Renal cortex interstitium (tissue), 15 donors: ENCODE results near the gene DHRS12. TPM values are rescaled to one million over a fixed set of nuclear protein-coding genes. Genes with fewer than 3 reads are reported as not detected.
A peak's percentile ranks its signal among the peaks of the same experiment; 100 is the strongest.

Source experiments
- DNase-seq, 11 donors: peaks; one replicate each; pipeline ENCODE4 v3.0.0-alpha.2; 2013; ENCODE audit warnings: low read depth in 9 of 11, low spot score in 4 of 11; ENCODE audit errors: extremely low read depth in 1 of 11
- long read RNA-seq, 16 experiments: transcript quantifications; one replicate each; lab custom pipeline, GENCODE V29; 2026
- polyA plus RNA-seq, 3 donors: library from polyadenylated mRNA; unstranded; fragments of 120-200 nt; gene quantifications; one replicate each; pipeline ENCODE4 v1.2.1, GENCODE V29; 2013; ENCODE audit not compliant: insufficient read length in 3 of 3

The DHRS12 gene
- 10 to 100 TPM; 16.9 to 25.4 (median 19.7) TPM for polyA plus RNA-seq
- long read RNA-seq, donor 1, partial matches to known transcripts, result 0 of 1 reads
- long read RNA-seq, donor 1, other reads (novel, unspliced or antisense), result 0 of 1 reads
- long read RNA-seq, donor 2, partial matches to known transcripts, result 0 of 1 reads
- long read RNA-seq, donor 2, other reads (novel, unspliced or antisense), result 0 of 1 reads
- long read RNA-seq, donor 3, partial matches to known transcripts, result 0 of 8 reads
- long read RNA-seq, donor 3, other reads (novel, unspliced or antisense), result 5 of 8 reads
- long read RNA-seq, donor 4, result 0 reads
- long read RNA-seq, donor 5, result 0 reads
- long read RNA-seq, donor 6, result 0 reads
- long read RNA-seq, donor 7, result 0 reads
- long read RNA-seq, donor 8, result 0 reads
- long read RNA-seq, donor 9, partial matches to known transcripts, result 0 of 2 reads
- long read RNA-seq, donor 9, other reads (novel, unspliced or antisense), result 0 of 2 reads
- long read RNA-seq, donor 10, partial matches to known transcripts, result 0 of 1 reads
- long read RNA-seq, donor 10, other reads (novel, unspliced or antisense), result 0 of 1 reads
- long read RNA-seq, donor 11, partial matches to known transcripts, result 0 of 1 reads
- long read RNA-seq, donor 11, other reads (novel, unspliced or antisense), result 0 of 1 reads
- long read RNA-seq, donor 12, partial matches to known transcripts, result 0 of 4 reads
- long read RNA-seq, donor 12, other reads (novel, unspliced or antisense), result 0 of 4 reads
- long read RNA-seq, donor 13, result 0 reads
- long read RNA-seq, donor 14, partial matches to known transcripts, result 0 of 7 reads
- long read RNA-seq, donor 14, other reads (novel, unspliced or antisense), result 5 of 7 reads
- long read RNA-seq, donor 15, partial matches to known transcripts, result 0 of 2 reads
- long read RNA-seq, donor 15, other reads (novel, unspliced or antisense), result 0 of 2 reads
- long read RNA-seq, donor 16, partial matches to known transcripts, result 5 of 13 reads
- long read RNA-seq, donor 16, other reads (novel, unspliced or antisense), result 6 of 13 reads

- peak in 9 of 11 donors; percentile 65 to 85 (median 77) for DNase-seq
Observed at GRCh38 chr13:51803422-51804294, at the start of gene DHRS12. Gene DHRS12 (minus strand): TSS chr13:51804163. CDS start chr13:51799659, 4,504 bp downstream.

GRCh38 chr13:51849145-51850101 is 45.5 kb upstream of the DHRS12 start:
- peak in 1 of 11 donors; percentile 13 for DNase-seq

- no peak for DNase-seq
Observed at GRCh38 chr13:51848674-51849073, 44.7 kb upstream of the DHRS12 start.

DNA sequence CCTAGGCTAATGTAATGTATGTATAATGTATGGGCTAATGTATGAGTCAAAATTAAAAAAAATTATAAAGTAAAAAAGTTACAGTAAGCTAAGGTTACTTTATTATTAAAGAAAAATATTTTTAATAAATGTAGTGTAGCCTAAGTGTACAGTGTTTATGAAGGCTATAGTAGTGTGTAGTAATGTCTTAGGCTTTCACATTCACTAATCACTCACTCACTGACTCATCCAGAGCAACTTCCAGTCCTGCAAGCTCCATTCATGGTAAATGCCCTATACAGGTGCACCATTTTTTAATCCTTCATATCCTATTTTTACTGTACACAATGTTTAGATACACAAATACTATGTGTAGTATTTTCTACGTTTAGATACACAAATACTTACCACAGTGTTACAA is 42.8 kb upstream of the DHRS12 start:
- no peak for DNase-seq

DNA sequence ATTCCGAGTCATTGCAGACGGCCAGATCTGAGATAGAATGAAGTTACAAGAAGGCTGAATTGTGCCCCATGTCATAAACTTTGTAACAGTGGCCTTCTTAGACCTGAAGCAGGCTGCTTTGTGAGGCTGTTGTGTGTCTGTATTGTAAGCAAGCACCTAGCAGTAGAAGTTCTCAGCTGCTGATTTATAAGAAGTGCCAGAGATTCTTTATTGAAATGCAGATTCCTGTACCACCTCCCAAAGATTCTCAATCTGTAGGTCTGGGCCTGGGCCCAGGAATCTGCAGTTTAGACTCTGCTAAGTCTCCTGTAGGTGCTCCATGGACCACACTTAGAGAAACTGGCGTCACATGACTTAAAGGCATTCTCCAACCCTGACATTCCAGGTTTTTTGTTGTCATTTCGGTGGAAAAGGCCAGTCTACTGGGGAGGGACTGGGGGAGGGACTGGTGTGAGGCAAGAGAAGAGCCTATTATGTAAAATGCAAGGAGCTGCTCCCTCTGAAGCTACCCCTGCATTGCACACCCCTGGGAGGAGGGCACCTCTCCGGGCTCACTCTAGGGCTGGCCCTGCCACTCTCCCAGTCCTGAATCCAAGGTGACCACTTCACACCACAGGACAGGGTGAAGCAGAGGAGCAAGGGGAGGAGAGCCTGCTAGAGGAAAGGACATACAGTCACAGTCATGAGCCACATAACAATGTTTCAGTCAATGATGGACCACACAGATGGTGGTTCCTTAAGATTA is 41.8 kb upstream of the DHRS12 start:
- no peak for DNase-seq

GRCh38 chr13:51844862-51845573 is 41.1 kb upstream of the DHRS12 start, which contains the start of gene TMEM272:
Gene TMEM272 (minus strand): TSS chr13:51845177. CDS start chr13:51838530, 6,647 bp downstream.
- DNase-seq, result peak; percentile 17 to 48 (median 34)

- DNase-seq, result no peak
Observed at GRCh38 chr13:51843529-51843928, 39.6 kb upstream of the DHRS12 start.

GRCh38 chr13:51841732-51842131 is 37.8 kb upstream of the DHRS12 start:
- DNase-seq, result no peak

- DNase-seq, result no peak
Observed at GRCh38 chr13:51840917-51841316, 37.0 kb upstream of the DHRS12 start.

GRCh38 chr13:51839711-51840540 is 36.0 kb upstream of the DHRS12 start:
- DNase-seq, result no peak

DNA sequence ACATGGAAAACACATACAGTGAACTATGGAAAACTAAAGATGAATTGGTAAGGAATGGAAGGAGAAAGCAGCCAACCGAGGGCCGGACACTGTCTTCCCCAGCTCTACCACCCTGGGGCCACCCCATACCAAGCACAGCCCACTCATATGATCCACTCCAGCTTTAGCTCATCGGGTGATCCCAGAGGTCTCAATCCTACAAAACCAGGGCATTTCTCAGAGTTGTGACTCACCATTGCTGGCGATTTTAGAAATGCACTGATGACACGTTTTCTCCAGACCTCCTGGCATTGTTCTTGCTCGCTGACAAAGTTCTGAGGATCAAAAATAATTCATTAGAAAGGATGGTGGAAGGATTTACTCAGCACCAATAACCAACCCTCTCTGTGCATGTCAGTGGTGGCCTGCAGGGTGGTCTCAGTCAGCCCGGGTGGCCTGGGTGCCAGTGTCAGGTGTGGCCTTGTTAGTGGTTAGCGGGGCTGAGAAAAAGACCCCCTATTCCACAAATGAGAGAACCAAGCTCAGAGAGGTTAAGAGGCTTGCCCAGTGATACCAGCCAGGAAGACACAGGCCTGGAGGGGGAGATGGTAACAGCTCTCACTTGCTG is 34.4 kb upstream of the DHRS12 start:
- DNase-seq, result no peak

DNA sequence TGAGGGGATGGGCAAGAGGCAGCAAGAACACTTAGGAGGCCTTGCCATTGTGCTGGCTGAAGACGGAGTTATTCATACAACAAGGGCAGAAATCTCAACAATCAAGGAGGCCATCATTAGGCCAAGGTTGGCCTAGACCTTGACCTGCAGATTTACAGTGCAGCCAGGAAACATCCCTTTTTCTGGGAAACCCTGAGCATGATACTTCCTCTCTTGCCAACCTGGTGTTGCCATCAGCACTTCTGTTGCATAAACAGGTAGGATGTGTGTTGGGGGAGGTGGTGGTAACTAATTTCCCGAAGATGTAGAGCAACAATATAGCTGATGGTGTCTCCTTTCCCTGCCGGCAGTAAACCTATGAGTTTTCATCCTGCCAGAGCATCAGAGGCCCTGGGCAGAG is 33.1 kb upstream of the DHRS12 start:
- DNase-seq, result no peak

- no peak for DNase-seq
Observed at GRCh38 chr13:51834581-51835171, 30.7 kb upstream of the DHRS12 start.

GRCh38 chr13:51833980-51834379 is 30.0 kb upstream of the DHRS12 start:
- DNase-seq, result no peak
